GM19372 (cell line): ENCODE measurements around the gene TBC1D4.
A peak's percentile ranks its signal among the peaks of the same experiment; 100 is the strongest.

Experiments
- ATAC-seq: cut with Tn5 transposase; IDR thresholded peaks from one replicate; pipeline ENCODE4 v1.9.1; 2021; ENCODE audit warnings: mild to moderate bottlenecking, low read depth, moderate library complexity; ENCODE audit not compliant: unreplicated experiment

TBC1D4 gene, protein sequence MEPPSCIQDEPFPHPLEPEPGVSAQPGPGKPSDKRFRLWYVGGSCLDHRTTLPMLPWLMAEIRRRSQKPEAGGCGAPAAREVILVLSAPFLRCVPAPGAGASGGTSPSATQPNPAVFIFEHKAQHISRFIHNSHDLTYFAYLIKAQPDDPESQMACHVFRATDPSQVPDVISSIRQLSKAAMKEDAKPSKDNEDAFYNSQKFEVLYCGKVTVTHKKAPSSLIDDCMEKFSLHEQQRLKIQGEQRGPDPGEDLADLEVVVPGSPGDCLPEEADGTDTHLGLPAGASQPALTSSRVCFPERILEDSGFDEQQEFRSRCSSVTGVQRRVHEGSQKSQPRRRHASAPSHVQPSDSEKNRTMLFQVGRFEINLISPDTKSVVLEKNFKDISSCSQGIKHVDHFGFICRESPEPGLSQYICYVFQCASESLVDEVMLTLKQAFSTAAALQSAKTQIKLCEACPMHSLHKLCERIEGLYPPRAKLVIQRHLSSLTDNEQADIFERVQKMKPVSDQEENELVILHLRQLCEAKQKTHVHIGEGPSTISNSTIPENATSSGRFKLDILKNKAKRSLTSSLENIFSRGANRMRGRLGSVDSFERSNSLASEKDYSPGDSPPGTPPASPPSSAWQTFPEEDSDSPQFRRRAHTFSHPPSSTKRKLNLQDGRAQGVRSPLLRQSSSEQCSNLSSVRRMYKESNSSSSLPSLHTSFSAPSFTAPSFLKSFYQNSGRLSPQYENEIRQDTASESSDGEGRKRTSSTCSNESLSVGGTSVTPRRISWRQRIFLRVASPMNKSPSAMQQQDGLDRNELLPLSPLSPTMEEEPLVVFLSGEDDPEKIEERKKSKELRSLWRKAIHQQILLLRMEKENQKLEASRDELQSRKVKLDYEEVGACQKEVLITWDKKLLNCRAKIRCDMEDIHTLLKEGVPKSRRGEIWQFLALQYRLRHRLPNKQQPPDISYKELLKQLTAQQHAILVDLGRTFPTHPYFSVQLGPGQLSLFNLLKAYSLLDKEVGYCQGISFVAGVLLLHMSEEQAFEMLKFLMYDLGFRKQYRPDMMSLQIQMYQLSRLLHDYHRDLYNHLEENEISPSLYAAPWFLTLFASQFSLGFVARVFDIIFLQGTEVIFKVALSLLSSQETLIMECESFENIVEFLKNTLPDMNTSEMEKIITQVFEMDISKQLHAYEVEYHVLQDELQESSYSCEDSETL (N-terminal part only)

DNA sequence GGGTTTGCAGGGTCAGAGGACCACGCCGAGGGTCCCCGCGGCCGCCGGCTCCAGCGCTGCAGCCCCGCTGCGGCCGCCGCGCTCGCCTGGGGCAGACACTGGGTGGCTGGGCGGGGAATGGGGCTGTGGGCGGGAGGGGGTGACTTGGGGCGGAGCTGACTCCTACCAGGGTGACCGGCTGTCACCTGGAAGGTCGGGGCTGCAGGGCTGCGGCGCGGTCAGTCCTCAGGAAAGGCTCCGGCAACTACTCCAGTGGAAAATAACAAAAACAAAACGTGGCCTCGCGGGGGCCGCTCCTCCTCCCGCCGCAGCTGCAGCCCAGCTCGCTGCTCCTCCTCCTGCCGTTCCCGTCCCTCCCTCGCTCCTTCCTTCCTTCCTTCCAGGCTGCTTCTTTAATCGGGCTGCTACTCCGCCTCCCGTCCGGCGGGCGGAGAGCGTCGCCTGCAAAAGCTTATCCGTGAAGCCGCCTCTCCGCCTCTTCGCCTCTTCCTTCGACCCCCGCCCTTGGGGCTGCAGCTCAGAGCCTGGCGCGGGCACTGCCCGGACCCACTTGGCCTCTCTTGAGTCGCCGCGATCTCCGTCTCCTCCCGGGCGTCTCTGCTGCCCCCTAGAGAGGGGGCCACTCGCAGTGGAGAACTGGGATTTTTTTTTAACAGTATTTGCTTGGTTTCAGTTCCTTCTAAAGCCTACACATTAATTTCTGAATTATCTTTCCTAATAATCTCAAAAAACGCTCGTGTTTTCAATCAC, at the start of gene TBC1D4:
Gene TBC1D4, minus strand, starts transcription at position 100 of the 750 bp plus-strand sequence. CDS start 402 bp downstream, outside the sequence.
- ATAC-seq = peak; percentile 79

DNA sequence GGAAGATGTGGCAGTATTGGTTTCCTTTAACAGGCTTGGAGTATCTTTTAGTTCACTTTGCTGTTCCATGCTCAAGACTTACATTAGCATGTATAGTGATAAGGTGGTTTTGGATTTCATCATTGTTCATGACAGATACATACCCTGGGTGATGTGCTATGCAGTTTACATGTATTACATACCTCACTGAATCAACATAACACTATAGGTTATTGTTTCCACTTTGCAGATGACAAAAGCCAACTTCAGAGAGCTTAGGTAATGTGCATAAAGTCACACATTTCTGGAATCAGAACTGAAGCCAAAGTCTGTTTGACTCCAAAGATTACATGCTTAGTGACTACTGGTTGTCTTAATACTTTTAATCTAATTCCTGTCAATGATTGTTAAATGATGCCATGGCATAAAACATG, 48.6 kb upstream of the TBC1D4 start:
- ATAC-seq = no peak

DNA sequence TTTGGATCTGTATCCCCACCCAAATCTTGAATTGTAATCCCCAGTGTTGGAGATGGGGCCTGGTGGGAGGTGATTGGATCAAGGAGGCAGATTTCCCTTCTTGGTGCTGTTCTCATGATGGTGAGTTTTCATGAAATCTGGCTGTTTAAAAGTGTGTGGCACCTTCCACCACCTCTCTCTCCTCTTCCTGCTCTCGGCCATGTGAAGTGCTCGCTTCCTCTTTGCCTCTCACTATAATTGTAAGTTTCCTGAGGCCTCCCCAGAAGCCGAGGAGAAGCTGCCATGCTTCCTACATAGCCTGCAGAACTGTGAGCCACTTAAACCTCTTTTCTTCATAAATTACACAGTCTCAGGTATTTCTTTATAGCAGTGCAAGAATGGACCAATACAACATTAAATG, 40.0 kb upstream of the TBC1D4 start:
- no peak for ATAC-seq

DNA sequence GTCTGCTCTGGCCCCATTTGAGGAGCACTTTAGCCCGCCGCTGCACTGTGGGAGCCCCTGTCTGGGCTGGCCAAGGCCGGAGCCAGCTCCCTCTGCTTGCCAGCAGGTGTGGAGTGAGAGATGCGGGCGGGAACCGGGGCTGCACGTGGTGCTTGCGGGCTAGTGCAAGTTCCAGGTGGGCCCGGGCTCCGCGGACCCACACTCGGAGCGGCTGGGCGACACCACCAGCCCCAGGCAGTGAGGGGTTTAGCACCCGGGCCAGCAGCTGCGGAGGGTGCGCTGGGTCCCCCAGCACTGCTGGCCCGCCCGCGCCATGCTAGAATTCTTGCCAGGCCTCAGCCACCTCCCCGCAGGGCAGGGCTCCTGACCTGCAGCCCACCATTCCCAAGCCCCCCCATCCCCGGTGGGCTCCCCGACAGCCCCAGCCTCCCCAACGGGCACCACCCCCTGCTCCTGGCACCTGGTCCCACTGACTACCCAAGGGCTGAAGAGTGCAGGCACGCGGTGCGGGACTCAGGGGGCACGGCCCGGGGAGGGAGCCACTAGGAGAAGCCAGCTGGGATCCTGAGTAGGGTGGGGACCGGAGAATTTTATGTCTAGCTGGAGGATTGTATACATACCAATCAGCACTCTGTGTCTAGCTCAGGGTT, 36.6 kb upstream of the TBC1D4 start:
- no peak for ATAC-seq

DNA sequence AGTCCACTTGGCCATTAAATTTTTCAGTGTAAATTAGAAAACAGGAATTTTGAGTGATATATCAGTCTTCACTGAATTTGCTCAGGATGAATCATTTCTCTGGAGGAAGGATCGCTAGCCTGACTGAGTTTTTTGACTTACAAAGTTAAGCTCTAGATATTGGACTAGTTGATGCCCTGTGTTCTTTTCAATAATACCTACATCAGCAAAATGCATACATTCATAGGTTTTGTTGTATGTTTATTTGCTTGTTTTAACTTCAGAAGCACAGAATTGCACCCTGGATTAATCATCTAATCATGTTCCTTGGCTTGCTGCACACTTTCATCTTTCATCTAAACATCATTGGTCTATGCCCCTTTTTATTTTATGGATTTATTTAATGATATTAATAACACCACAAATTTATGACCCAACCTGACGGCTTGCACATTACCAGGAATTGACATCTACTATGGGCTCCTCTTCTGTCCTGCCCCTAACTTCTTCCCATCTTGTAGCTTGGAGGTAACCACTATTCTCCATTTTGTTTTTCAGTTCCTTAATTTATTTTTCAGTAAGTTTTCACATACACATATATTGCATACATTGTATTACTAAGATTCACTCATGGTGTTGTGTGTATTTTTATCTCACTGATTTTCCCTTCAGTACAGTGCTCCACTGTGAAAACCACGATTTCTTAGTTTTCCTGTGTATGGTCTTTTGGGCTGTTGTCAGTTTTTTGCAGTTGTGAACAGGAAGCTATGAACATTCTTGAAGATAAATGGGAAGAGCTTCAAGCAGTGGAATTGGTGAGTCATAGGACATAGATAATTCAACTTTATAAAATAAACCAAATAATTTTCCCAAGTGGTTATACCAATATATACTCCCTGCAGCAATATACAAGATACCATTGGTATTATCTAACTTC, 32.4 kb upstream of the TBC1D4 start:
- ATAC-seq = no peak

DNA sequence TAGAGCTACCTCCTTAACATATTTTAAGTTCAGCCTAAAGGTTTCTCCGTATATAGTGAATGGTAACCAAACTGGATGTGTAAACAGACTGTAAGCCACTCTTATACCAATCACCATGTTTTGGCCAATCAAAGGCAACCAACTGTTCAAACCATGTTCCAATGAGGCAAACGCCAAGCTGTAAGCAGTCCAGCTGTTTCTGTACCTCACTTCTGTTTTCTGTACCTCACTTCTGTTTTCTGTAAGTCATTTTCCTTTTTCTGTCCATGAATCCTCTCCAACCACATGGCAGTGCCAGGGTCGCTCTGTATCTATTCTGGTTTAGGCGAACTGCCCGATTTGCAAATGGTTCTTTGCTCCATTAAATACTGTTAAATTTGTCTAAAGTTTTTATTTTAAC, 31.3 kb upstream of the TBC1D4 start:
- ATAC-seq = no peak

DNA sequence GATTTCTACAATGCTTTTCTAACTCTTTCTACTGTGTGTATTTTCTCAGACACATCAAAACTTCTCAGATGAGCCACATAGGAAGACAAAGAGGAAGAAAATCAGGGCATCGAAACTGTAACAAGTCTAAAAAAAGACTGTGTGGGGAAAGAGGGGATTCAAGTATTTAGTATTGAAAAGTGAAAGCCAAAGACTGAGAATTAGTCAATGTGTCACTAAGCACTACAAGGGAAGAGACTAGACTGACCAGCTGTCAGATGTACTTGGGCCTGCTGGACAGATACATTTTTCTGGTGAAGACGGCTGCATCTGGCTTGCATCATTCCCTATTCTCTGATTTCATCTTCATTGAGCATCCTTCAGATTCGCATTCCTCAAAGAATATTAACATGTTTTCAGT, 30.3 kb upstream of the TBC1D4 start:
- ATAC-seq = peak; percentile 77

DNA sequence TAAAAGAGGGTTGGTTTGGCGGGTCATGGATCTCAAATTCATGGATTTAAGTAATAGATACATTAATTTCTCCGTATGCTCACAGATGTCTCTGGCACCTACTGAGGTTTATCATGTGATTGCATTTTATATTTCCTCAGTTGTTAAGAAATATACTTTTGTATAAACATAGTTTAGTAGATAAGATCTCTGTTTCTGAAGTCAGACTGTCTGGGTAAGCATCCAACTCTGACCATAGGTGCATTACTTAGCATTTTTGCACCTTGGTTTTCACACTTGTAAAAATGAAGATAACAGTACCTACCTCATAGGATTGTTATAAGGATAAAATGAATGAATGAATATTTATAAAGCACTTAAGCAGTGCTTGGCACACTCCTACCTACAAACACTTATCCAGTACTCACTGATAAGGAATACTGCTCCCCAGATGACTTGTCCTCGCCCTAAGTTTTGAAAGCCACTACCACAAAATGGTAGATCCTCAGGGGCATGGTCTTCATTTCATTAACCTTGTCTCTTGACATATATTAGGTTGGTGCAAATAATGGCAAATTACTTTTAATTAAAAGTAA, 29.2 kb upstream of the TBC1D4 start:
- ATAC-seq = no peak

DNA sequence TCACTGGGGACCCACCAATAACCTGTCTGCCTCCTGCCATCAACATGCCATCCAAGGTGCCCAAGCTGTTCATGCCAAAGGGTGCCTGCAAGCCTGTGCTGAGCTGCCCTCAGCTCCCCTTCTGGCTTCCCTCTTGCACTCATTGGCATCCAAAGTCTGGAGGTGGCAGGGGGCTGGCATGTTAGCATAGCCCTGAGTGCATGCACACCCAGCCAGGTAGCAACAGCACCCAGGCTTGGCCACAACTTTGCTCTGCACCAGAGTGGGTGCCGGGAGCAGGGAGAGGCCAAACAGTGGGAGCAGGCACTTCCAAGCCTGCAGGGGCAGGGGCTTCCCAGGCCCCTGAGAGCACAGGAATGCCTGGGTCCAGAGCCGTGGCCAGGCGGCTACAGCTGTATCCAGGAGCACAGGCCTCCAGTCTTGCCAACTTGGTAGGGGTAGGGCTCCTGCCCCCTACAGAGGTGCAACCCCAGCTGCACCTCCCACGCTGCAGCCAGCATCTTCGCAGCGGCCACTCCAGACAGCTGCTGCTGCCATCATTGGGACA, 26.1 kb upstream of the TBC1D4 start:
- no peak for ATAC-seq

DNA sequence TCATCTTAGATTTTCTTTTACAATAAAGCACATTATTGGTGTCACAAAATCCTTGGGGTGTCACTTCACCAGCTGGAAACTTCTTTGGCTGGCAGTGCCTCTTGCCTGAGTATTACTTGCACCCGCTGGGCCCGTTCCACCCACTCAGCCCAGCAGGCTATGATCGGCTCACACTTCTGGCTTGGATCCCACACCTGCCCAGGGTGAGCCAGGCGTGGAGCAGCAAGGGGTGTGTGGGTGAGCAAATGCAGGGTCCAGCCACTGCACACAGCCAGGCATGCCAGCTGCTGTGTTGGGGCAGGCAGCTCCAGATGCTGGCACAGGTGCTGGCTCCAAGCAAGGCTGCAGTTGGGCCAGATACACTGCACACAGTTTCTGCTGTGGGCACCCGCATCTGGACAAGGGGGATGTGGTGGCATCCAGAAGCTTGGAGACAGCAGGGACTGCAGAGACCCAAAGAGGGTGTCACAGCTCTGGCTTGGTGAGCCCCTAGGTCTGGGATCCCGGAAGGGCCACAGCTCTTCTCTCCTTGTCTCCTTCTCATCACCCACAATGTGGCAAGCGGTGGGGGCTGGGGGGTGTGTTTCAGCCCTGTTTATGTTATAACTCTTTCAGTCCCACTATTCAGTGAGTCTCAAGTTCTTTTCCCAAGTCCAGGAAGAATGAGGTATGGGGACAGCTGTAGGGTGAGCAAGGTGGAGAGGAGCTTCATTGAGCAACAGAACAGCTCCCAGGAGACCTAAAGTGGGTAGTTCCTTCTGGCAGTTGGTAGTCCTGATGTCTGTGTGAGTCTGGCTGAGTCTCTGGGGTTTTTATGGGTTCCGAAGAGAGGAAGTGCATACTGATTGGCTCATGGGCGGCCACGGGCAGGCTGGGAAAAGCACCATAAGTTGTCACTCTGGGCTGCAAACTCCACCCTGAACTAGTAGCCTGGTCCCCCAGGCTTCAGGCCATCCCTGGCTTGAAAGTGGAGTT, 25.3 kb upstream of the TBC1D4 start:
- ATAC-seq = no peak

DNA sequence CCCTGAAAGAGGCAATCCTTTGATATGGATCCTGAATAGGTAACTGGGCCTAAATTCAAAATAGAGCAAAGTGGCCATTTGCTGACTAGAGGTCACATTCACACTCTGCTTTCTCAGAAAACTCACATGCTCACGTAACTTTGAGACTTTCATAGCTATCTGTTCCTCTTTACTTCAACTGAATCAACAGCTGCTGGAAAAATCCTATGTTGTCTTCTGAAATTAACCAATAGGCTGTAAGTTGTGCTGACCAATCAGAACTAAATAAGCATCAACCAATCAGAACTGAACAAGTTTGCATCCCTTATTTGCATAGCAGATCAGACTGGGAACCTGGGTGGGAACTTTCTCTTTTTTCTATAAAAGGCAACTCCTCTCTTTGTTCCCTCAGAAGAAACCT, 24.0 kb upstream of the TBC1D4 start:
- no peak for ATAC-seq

DNA sequence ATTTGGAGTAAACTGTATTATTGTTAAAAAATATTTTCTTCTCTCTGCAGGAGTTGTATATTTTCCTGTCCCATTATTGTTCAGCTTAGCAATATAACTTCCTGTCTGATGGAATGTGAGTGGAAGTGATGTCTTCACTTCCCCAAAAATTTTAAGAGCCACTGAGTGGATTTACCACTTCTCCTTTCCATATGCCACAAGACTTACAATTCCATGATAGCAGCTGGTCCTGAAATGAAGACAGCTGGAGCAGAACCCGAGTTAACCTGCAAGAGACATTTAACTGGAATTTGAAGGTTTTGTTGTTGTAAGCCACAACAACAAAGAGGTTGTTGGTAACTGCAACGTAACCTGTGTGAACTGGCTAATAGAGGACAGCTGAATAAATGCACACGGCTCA, 23.4 kb upstream of the TBC1D4 start:
- no peak for ATAC-seq

DNA sequence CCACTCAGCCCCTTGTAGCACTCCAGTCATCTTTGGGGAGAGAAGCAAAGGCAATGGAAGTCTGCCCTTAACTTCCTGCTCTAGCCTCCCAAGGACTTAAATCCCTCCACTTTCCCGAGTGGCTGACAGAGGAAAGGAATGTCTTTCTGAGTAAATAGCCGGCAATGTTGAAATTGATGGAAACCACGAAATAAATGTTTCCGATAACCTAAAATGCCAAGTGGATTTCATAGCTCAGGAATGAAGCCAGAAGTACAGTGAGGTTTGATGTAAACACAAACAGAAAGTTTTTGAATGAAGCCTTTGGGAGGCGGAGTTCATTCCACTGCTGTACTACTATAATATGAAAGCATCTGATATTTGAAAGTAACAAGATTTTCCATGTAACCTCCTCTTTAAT, 14.0 kb upstream of the TBC1D4 start:
- ATAC-seq = no peak

DNA sequence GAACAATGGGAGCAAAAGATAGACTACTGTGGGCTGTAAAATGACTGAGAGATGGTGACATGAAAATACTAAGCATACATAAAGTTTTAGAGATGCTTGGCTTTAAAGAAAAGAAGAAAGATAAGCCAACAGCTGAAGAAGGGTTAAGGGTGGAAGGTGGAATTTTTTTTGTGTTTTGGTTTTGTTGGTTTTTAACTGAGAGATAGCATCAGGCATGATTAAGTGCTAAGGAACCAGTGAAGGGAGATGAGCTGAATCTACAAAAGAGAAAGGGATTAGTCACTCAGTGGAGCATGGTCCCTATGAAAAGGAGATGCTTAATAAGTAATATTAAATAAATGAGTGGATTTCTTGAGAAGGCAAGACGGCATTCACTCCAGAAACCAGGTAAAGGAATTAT, 12.5 kb upstream of the TBC1D4 start:
- no peak for ATAC-seq

DNA sequence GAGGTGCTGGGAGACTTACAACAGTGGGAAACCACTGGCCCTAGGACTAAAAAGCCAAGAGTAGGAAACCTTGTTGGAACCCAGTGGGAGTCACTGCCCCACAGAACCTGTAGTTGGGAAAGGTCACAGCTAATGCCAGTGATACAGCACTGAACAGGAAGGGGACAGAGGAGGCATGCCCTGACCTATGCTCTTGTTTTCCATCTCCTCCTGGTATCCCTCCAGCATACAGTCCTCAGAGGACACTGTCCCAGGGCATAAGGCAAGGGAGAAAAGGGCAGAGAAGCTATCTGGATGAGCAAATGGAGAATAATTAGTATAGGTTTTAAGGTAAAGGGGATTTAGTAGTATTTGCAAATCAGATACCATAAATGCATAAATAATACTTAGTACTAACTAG, 11.2 kb upstream of the TBC1D4 start:
- ATAC-seq = no peak

DNA sequence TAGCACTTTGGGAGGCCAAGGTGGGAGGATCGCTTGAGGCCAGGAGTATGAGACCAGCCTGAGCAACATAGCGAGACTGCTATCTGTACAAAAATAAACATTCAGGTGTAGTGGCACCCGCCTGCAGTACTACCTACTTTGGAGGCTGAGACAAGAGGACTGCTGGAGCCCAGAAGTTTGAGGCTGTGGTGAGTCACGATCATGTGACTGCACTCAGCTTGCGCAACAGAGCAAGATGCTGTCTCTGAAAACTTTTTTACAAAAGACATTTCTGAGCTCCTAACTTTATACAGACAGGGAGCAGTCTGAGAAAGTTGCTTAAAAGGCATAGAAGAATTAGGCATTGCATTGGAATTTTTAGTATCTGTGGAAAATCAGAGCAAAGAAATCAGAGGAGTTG, 10.4 kb upstream of the TBC1D4 start:
- no peak for ATAC-seq

DNA sequence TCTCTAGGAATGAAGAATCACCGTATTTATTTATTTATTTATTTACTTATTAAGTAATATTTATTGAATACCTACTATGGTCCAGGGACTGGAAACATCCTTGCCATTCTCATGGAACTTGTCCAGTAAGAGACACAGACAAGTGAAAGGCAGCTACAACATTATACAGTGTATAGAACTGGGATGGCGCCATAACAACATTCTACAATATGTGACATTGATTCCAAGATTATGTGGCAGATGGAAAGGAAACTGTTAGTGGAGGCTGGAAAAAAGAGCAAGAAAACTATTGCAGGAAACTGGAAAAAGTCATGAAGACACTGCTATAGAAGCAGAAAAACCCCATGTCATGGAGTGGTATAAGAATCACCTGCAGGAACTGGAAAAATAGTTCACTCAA, 9.4 kb upstream of the TBC1D4 start:
- no peak for ATAC-seq
